Mesendoderm (in vitro differentiated cells): Measurements from ENCODE around the gene NAGLU.
A peak's percentile ranks its signal among the peaks of the same experiment; 100 is the strongest.

Experiments
- DNase-seq: peaks from one replicate; pipeline ENCODE4 v3.0.0; 2013
- H2AK5ac ChIP-seq: 2 replicates; pipeline ENCODE4 v1.6.1; 2013; ENCODE audit warnings: low read length, inconsistent platforms
- H2BK120ac ChIP-seq: 2 replicates; pipeline ENCODE4 v1.6.1; 2013; ENCODE audit warnings: low read depth, mild to moderate bottlenecking, low read length, moderate library complexity, mixed read lengths
- H2BK15ac ChIP-seq: replicated peaks from 2 replicates; pipeline ENCODE4 v1.6.1; 2013; ENCODE audit warnings: low read depth, mild to moderate bottlenecking, moderate library complexity
- H2BK5ac ChIP-seq: 2 replicates; pipeline ENCODE4 v1.6.1; 2013; ENCODE audit warnings: low read length, inconsistent platforms
- H3K18ac ChIP-seq: 2 replicates; pipeline ENCODE4 v1.6.1; 2013; ENCODE audit warnings: mild to moderate bottlenecking, low read length, mixed read lengths
- H3K23ac ChIP-seq: one replicate; pipeline ENCODE4 v1.6.1; 2013; ENCODE audit warnings: low read length
- H3K27ac ChIP-seq: 2 replicates; pipeline ENCODE4 v1.5.1; 2013; ENCODE audit warnings: low read depth, mild to moderate bottlenecking, inconsistent platforms, low read length, moderate library complexity
- H3K27me3 ChIP-seq: 2 replicates; pipeline ENCODE4 v1.6.1; 2013; ENCODE audit warnings: low read length, control low read depth, mild to moderate bottlenecking, inconsistent platforms; ENCODE audit not compliant: insufficient read depth, poor library complexity
- H3K36me3 ChIP-seq: 2 replicates; pipeline ENCODE4 v1.6.1; 2013; ENCODE audit warnings: low read length, inconsistent platforms; ENCODE audit not compliant: control insufficient read depth, insufficient read depth
- H3K4ac ChIP-seq: one replicate; pipeline ENCODE4 v1.6.1; 2013; ENCODE audit warnings: low read depth, mild to moderate bottlenecking, low read length, moderate library complexity
- H3K4me1 ChIP-seq: 2 replicates; pipeline ENCODE4 v1.6.1; 2013; ENCODE audit warnings: low read depth, low read length, inconsistent platforms; ENCODE audit not compliant: control insufficient read depth
- H3K4me2 ChIP-seq: 2 replicates; pipeline ENCODE4 v1.6.1; 2013; ENCODE audit warnings: low read length
- H3K4me3 ChIP-seq: 2 replicates; pipeline ENCODE4 v1.5.1; 2013; ENCODE audit warnings: mild to moderate bottlenecking, low read length
- H3K56ac ChIP-seq: one replicate; pipeline ENCODE4 v1.6.1; 2013; ENCODE audit warnings: low read length
- H3K79me1 ChIP-seq: 2 replicates; pipeline ENCODE4 v1.6.1; 2013; ENCODE audit warnings: low read length, inconsistent platforms
- H3K79me2 ChIP-seq: 2 replicates; pipeline ENCODE4 v1.6.1; 2013; ENCODE audit warnings: mild to moderate bottlenecking, low read length; ENCODE audit not compliant: control insufficient read depth, insufficient read depth
- H3K9ac ChIP-seq: 2 replicates; pipeline ENCODE4 v1.6.1; 2013; ENCODE audit warnings: low read length, inconsistent platforms
- H4K5ac ChIP-seq: one replicate; pipeline ENCODE4 v1.6.1; 2013; ENCODE audit warnings: low read length
- H4K8ac ChIP-seq: one replicate; pipeline ENCODE4 v1.6.1; 2013; ENCODE audit warnings: low read depth, mild to moderate bottlenecking, control low read depth, low read length, moderate library complexity
- WGBS: extraction: QIAGEN DNeasy Blood & Tissue Kit; methylation state at CpG from one replicate; pipeline ENCODE4 v1.1.7; 2013; ENCODE audit warnings: low lambda C conversion rate, missing lambda C conversion rate; ENCODE audit not compliant: insufficient coverage; ENCODE audit errors: extremely low coverage; 5-methylcytosine and 5-hydroxymethylcytosine counted together

The NAGLU gene

DNA sequence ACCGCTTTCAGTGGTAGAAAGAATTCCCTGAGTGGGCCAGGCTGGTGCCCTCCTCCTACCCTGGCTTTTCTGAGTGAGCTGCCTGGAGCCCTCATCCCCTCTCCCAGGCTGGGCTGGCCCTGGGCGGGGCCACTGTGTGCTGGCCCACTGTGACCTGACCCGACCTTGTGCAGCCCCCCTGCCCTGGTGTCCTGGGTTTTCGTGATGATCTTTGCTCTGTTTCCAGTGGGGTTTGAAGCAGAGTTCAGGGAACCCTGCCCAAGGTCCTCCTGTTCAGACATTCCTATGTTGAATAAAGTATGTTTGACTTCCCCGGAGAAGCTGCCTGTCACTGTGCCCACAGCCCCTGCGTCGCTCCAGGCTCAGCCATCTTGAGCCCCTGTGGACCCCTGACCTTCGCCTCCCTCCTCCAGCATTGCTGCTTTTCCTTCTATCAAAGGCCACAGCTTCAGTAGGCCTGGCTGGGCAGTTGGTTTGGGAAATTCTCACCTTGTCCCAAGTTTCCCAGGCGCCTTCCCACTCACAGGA is 13.7 kb upstream of the NAGLU start:
- H4K5ac ChIP-seq = no peak overlapping the region
- DNase-seq = no peak
- no peak overlapping the region for H3K4me3 ChIP-seq
- H3K4me1 ChIP-seq = peaks cover 6% of the 10 kb centered on the region
- no peak overlapping the region for H4K8ac ChIP-seq
- H2AK5ac ChIP-seq = no peak overlapping the region
- H3K18ac ChIP-seq = no peak overlapping the region
- no CpG with 5 or more reads among the region's 9 CpGs for WGBS
- no peak overlapping the region for H3K4me2 ChIP-seq
- H3K79me1 ChIP-seq = no peaks in the 10 kb centered on the region
- H2BK5ac ChIP-seq = no peak overlapping the region
- H3K79me2 ChIP-seq = no peaks in the 10 kb centered on the region
- no peak overlapping the region for H3K23ac ChIP-seq
- no peak overlapping the region for H3K27ac ChIP-seq
- H3K27me3 ChIP-seq = no peaks in the 10 kb centered on the region
- H3K36me3 ChIP-seq = peaks cover 2% of the 10 kb centered on the region
- H2BK15ac ChIP-seq = no peak overlapping the region
- no peak overlapping the region for H3K56ac ChIP-seq
- H2BK120ac ChIP-seq = no peak overlapping the region
- no peak overlapping the region for H3K4ac ChIP-seq
- no peak overlapping the region for H3K9ac ChIP-seq

GRCh38 chr17:42522798-42523278 is 13.2 kb upstream of the NAGLU start:
- Histone ChIP-seq H3K4ac (no peak overlapping the region), H2BK120ac (no peak overlapping the region), H4K5ac (no peak overlapping the region), H4K8ac (no peak overlapping the region), H2AK5ac (no peak overlapping the region), H3K56ac (no peak overlapping the region), H2BK5ac (no peak overlapping the region), H3K79me1 (no peaks in the 10 kb centered on the region), H3K4me3 (no peak overlapping the region), H2BK15ac (no peak overlapping the region), H3K4me2 (no peak overlapping the region), H3K4me1 (peaks cover 6% of the 10 kb centered on the region), H3K23ac (no peak overlapping the region), H3K27me3 (no peaks in the 10 kb centered on the region), H3K18ac (no peak overlapping the region), H3K27ac (no peak overlapping the region), H3K79me2 (no peaks in the 10 kb centered on the region), H3K9ac (no peak overlapping the region), H3K36me3 (peaks cover 2% of the 10 kb centered on the region)
- WGBS = no CpG with 5 or more reads among the region's 8 CpGs
- DNase-seq = no peak

- Histone ChIP-seq H3K79me1 (no peaks in the 10 kb centered on the region), H3K36me3 (peaks cover 2% of the 10 kb centered on the region), H3K79me2 (no peaks in the 10 kb centered on the region), H2BK120ac (no peak overlapping the region), H2AK5ac (no peak overlapping the region), H2BK5ac (no peak overlapping the region), H3K23ac (no peak overlapping the region), H3K9ac (no peak overlapping the region), H3K27me3 (no peaks in the 10 kb centered on the region), H3K4ac (no peak overlapping the region), H4K8ac (no peak overlapping the region), H3K27ac (no peak overlapping the region), H2BK15ac (no peak overlapping the region), H3K18ac (no peak overlapping the region), H4K5ac (no peak overlapping the region), H3K56ac (no peak overlapping the region), H3K4me1 (peaks cover 2% of the 10 kb centered on the region), H3K4me2 (no peak overlapping the region), H3K4me3 (no peak overlapping the region)
- no CpG with 5 or more reads among the region's 2 CpGs for WGBS
- no peak for DNase-seq
Measured at GRCh38 chr17:42525221-42525620, 10.8 kb upstream of the NAGLU start.

- Histone ChIP-seq H2BK5ac (no peak overlapping the region), H3K4me3 (no peak overlapping the region), H3K79me2 (no peaks in the 10 kb centered on the region), H3K4ac (no peak overlapping the region), H3K4me1 (peaks cover 2% of the 10 kb centered on the region), H3K4me2 (no peak overlapping the region), H3K56ac (no peak overlapping the region), H3K27me3 (no peaks in the 10 kb centered on the region), H3K23ac (no peak overlapping the region), H3K79me1 (no peaks in the 10 kb centered on the region), H4K5ac (no peak overlapping the region), H3K18ac (no peak overlapping the region), H3K9ac (no peak overlapping the region), H3K27ac (no peak overlapping the region), H2BK15ac (no peak overlapping the region), H3K36me3 (peaks cover 2% of the 10 kb centered on the region), H2BK120ac (no peak overlapping the region), H4K8ac (no peak overlapping the region), H2AK5ac (no peak overlapping the region)
- WGBS = no CpG with 5 or more reads among the region's 6 CpGs
- no peak for DNase-seq
Measured at GRCh38 chr17:42526031-42526444, 10.0 kb upstream of the NAGLU start.

DNA sequence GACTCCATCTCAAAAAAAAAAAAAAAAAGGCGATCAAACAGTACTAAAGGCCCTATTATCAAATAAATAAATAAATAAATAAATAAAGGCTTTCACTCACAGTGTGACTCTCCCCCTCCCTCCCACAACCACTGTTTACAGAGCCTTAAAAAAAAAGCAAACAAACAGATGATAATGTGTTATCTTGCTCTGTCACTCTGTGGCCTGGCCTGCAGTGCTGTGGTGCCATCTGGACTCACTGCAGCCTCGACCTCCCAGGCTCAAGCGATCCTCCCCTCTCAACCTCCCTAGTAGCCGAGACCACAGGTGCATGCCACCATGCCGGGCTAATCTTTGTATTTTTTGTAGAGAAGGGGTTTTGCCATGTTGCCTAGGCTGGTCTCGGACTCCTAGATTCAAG is 8.1 kb upstream of the NAGLU start:
- Histone ChIP-seq H3K4me1 (peaks cover 2% of the 10 kb centered on the region), H4K5ac (no peak overlapping the region), H2BK5ac (no peak overlapping the region), H2BK15ac (no peak overlapping the region), H2AK5ac (no peak overlapping the region), H3K79me2 (no peaks in the 10 kb centered on the region), H3K27me3 (no peaks in the 10 kb centered on the region), H3K9ac (no peak overlapping the region), H2BK120ac (no peak overlapping the region), H3K4ac (no peak overlapping the region), H3K18ac (no peak overlapping the region), H3K23ac (no peak overlapping the region), H3K27ac (no peak overlapping the region), H4K8ac (no peak overlapping the region), H3K79me1 (no peaks in the 10 kb centered on the region), H3K56ac (no peak overlapping the region), H3K36me3 (no peaks in the 10 kb centered on the region), H3K4me3 (no peak overlapping the region), H3K4me2 (no peak overlapping the region)
- no CpG with 5 or more reads among the region's 6 CpGs for WGBS
- DNase-seq = no peak

DNA sequence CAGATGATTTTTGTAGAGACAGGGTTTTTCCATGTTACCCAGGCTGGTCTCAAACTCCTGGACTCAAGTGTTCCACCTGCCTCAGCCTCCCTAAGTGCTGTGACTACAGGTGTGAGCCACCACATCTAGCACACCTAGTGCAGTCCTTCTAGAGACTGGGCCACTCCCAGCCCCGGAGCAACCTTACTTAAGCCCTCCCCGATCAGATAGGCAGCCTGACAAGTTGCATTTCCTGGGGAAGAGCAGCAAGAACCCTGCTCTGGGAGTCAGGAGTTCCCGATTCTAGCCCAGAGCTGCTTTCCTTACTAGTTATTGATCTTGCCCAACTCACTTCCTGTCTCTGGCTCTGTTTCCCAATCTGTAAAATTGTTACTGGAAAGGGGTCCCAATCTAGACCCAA is 7.0 kb upstream of the NAGLU start:
- Histone ChIP-seq H3K79me2 (no peaks in the 10 kb centered on the region), H3K4me2 (no peak overlapping the region), H2BK120ac (no peak overlapping the region), H2AK5ac (no peak overlapping the region), H2BK15ac (no peak overlapping the region), H3K9ac (no peak overlapping the region), H4K8ac (no peak overlapping the region), H3K4me3 (no peak overlapping the region), H3K36me3 (no peaks in the 10 kb centered on the region), H3K23ac (no peak overlapping the region), H4K5ac (no peak overlapping the region), H3K27me3 (no peaks in the 10 kb centered on the region), H3K4me1 (peaks cover 2% of the 10 kb centered on the region), H2BK5ac (no peak overlapping the region), H3K56ac (no peak overlapping the region), H3K18ac (no peak overlapping the region), H3K4ac (no peak overlapping the region), H3K79me1 (no peaks in the 10 kb centered on the region), H3K27ac (no peak overlapping the region)
- WGBS = no CpG with 5 or more reads among the region's 3 CpGs
- DNase-seq = peak; percentile 58
